Activated naive CD4-positive, alpha-beta T cell treated with Interleukin-2 at 50 U/mL for 16 hours (primary cell): ENCODE results near the gene PROM1.

Source experiments
- DNase-seq: peaks from one replicate; pipeline ENCODE4 v3.0.0-alpha.2; 2020

Gene PROM1, protein sequence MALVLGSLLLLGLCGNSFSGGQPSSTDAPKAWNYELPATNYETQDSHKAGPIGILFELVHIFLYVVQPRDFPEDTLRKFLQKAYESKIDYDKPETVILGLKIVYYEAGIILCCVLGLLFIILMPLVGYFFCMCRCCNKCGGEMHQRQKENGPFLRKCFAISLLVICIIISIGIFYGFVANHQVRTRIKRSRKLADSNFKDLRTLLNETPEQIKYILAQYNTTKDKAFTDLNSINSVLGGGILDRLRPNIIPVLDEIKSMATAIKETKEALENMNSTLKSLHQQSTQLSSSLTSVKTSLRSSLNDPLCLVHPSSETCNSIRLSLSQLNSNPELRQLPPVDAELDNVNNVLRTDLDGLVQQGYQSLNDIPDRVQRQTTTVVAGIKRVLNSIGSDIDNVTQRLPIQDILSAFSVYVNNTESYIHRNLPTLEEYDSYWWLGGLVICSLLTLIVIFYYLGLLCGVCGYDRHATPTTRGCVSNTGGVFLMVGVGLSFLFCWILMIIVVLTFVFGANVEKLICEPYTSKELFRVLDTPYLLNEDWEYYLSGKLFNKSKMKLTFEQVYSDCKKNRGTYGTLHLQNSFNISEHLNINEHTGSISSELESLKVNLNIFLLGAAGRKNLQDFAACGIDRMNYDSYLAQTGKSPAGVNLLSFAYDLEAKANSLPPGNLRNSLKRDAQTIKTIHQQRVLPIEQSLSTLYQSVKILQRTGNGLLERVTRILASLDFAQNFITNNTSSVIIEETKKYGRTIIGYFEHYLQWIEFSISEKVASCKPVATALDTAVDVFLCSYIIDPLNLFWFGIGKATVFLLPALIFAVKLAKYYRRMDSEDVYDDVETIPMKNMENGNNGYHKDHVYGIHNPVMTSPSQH

GRCh38 chr4:16083241-16084191, at the start of gene PROM1:
Gene PROM1, minus strand, starts transcription at chr4:16084023. Its CDS starts 8,117 bp downstream, at chr4:16075906.
- no peak for DNase-seq

DNA sequence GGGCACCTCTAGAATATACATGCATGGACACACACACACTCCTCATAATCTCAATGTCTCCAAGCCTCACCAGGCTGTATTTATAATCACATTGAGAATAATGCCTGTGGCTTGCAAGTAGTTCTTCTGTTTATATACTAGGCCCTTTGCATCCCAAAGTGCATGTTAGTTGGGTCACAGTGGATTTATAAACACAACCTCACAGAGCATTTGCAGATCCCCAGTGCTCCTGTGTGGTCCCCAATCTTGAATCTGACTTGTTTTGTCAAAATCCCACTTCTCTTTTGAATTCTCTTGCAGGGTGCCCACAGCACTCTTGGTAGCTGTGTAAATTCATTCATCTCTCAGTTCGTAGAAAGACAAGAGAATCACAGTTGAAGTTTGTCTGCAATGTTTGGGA, 49.6 kb upstream of the PROM1 start:
- DNase-seq: no peak

- no peak for DNase-seq
Measured at GRCh38 chr4:16131293-16131692, 47.5 kb upstream of the PROM1 start.

DNA sequence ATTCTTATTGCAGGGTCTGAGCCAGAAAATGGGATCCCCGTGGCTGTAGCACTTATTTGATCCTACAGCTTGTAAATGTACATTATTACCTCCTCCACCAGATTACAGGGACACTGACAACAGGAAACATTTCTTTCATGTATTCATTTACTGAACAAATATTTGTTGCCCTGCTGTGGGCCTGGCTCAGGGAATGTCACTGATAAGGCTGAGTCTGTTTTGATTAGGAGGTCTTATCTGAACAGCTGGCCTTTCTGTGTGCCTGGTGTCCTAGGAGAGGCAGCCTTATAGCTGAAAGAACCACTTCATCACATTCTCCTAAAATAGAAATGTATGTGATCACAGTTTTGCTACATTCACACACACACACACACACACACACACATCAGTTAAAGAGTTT, 45.5 kb upstream of the PROM1 start:
- DNase-seq: no peak

GRCh38 chr4:16126714-16127113, 42.9 kb upstream of the PROM1 start:
- DNase-seq: no peak

DNA sequence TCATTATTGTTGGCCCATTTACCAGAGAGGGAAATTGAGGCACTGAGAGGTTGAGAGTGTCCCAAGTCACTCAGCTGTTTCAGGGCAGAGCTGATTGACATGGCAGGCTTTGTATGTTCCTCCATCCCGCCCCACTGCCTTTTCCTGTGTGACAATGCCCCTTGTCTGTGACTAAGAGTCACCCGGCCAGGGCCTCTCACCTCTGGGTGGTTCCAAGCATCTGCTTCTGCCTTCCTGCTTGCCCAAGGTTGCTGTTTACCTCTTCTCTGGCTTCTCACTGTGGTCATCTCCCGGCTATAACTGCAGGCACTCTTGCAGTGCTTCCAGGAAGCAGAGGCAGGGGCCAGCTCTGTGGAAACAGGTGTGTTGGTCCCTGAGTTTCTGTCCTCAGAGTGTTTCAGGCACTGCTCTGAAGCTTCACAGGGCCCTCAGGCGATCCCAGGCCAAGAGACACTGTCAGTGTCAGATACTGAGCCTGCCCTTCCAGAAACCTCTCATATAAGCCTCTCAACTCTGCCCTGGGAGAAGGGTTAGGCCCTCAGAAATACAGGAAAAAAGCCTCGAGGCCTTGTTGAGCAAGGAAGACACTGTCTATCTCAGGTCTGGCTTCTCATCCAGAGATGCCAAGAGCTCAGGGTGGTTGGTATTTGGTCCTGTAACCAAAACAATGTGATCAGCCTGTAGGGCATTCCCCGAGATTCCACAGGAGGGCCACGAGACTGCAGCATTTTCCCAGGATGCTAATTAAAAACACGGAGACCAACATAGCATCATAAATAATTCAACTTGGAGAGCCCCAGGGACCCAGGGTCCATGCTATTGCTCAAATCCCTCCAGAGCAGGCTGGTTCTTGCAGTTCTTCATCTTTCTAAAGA, 42.0 kb upstream of the PROM1 start:
- no peak for DNase-seq

DNA sequence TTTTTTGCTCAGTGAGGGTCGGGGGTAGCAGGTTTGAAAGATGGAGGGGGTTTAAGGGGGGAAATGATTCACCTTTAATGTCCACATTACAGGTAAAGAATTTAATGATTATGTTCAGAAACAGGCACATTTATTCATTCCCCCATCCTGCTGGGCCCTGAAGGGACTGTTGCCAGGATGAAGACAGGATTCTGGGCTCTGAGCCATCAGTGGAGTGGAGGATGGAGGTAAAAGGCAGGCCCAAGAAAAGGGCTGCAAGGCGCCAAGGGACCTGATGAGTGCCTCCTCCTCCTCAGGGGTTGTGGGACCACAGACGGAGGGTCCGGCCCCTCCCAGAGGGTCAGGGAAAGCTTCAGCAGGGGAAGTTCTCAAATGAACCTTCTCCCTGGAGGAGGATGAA, 40.4 kb upstream of the PROM1 start:
- no peak for DNase-seq

GRCh38 chr4:16123356-16124084, 39.7 kb upstream of the PROM1 start:
- no peak for DNase-seq

DNA sequence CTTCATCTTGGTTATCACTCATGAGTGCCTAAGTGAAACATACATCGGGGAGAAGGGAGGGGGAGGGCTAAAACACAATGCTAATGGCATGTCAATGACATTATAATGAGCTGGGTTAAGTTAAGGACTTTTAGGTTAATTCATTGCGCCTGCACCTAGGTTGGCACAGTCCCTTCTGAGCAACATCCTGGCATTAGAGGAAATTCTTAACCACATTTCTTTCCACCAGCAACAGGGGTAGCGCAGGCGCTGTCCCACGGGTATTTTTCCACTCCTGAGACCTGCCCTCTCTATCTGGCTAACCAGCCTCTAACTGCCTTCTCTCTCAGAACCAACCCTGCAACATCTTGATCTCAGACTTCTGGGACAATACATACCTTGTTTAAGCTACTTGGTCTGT, 39.0 kb upstream of the PROM1 start:
- DNase-seq: no peak

GRCh38 chr4:16122308-16122711, 38.5 kb upstream of the PROM1 start:
- DNase-seq: no peak

DNA sequence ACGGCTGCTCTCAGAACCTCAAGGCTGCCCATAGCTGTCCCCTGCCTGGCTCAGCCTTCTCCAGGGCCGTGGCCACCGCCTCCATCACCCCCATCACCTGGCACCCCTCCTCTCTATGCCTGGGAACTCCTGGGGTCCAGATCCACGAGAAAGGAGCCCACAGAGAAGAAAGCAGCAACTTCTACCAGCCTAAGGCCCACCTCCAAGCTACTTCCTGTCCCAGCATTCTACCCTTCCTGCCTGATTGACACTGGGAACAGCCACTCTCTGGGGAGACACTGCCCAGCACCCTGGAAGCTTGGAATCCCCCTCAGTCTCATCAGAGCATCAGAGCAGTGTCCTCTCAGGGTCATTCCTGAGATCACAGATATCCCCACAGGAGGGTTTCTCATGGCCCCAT, 36.9 kb upstream of the PROM1 start:
- DNase-seq: no peak

DNA sequence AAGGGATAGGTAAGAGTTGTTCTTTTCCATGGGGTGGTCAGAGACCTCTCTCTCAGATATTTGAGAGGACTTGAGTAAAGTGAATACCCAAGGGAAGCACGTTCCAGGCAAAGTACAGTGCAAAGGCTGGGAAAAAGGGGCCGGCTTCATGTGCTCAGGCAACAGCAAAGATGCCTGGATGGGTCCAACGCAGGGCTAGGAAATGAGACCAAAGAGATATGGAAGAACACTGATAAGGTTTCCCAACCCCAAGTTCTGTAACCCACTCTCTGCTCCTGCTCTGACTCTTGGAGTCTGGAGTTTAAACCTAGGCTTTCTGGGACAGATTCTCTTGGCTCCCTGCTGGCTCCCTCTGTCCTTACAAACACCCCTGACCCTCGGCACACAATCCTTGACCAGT, 36.2 kb upstream of the PROM1 start:
- DNase-seq: no peak

GRCh38 chr4:16118090-16118489, 34.3 kb upstream of the PROM1 start:
- no peak for DNase-seq

DNA sequence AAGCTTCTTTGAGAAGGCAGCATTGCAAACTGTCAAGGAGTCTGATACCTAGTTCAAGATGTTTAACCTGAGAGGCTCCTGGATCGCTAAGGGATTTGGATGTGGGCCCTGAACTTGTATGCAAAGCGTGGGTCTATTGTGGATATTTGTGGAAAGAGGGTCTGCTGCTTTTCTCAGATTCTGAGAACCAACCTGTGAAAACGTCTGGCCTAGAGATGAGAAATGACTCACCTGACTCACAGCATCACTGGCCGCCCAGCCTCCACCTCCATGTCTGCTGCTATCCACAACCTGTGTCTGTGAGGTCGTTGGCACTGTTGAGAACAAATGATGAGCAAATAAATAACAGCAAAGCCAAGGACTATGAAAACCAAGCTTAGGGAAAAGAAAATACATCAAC, 33.3 kb upstream of the PROM1 start:
- no peak for DNase-seq

GRCh38 chr4:16116493-16116990, 32.7 kb upstream of the PROM1 start:
- no peak for DNase-seq

- no peak for DNase-seq
Measured at GRCh38 chr4:16116019-16116418, 32.2 kb upstream of the PROM1 start.

GRCh38 chr4:16114546-16114945, 30.7 kb upstream of the PROM1 start:
- DNase-seq: no peak

DNA sequence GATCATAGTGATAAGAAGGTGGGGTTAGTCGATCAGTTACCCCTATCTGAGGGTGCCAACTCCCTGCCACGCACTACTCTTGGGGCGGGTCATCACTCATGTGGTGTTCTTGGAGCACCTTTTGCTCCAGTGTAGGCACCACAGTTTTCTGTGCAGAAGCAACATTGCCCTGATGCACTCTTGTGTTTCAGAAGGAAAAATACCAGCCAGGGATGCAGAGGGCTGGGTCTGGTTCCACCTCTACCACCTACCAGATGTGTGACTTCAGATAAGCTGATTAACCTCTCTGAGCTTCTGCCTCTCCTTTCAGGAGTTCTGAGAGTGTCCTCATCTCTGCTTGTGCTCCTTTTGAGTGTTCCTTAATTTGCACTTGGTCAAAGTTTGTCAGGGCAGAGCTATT, 29.9 kb upstream of the PROM1 start:
- DNase-seq: no peak

DNA sequence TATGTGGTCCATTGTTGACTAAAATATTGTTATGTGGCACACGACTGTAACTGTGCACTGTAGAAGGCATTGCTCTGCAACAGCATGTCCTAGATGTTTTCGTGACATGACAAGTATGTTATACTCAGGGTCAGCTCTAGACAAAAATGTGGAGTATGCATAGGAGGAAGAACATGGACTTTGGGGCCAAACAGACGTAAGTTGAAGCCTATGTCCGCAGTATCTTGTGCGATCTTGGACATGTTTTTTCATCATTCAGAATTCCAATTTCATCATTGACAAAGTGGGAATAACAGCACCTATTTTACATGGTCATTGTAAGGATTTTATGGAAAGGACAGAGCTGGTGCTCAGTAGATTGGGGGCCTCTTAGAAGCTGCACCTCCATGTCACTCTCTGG, 27.7 kb upstream of the PROM1 start:
- DNase-seq: no peak

GRCh38 chr4:16110661-16111290, 27.0 kb upstream of the PROM1 start:
- DNase-seq: no peak

DNA sequence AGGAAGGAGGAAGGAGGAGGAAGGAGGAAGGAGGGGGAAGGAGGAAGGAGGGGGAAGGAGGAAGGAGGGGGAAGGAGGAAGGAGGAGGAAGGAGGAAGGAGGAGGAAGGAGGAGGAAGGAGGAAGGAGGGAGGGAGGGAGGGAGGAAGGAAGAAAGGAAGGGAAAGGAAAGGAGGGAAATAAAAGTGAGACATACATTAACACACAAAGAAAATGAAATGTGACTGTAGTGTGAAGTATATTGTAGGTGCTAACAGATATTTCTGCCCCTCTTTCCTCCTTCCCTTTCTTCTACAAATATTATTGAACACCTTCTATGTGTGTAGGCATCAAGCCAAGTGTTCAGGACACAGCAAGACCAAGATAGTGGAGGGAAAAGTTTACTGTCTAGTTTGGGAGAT, 26.4 kb upstream of the PROM1 start:
- DNase-seq: no peak
